ENCODE data around the gene AVPR2. TPM values are rescaled to one million over a fixed set of nuclear protein-coding genes. Genes with fewer than 3 reads are reported as not detected.

Gene AVPR2
- total and polyA plus RNA-seq, 7 experiments from 2014 or later, result 0.29 TPM; not detected in 6

GRCh38 chrX:153871451-153871850 lies 33.0 kb upstream of the AVPR2 start:
- intact Hi-C loops (cut with micrococcal nuclease), result no loop called here

GRCh38 chrX:153871946-153872878 lies 32.3 kb upstream of the AVPR2 start:
- no peak overlapping the region for H3K27ac ChIP-seq (ENCODE audit: low read depth, low read length)
- H3K36me3 ChIP-seq (ENCODE audit: control insufficient read depth in 2 of 3, insufficient read depth in 3 of 3, low read length in 3 of 3), result no peaks in the 10 kb centered on the region
- no peaks in the 10 kb centered on the region for H3K4me1 ChIP-seq (ENCODE audit: control insufficient read depth in 2 of 2, insufficient read depth in 2 of 2, low read length in 2 of 2)
- no peak overlapping the region for H3K4me3 Mint-ChIP-seq
- no peak overlapping the region for H3K4me3 ChIP-seq (ENCODE audit: low read length)
- ChIA-PET POLR2A (no interaction called here), CTCF (interaction anchor here (0.6 kb wide), 1 partner anchor 105 kb away, joined by 3 read pairs; no protein-coding TSS in a partner anchor)
- H3K9me3 ChIP-seq (ENCODE audit: control insufficient read depth in 2 of 3, low read length in 3 of 3), result no peaks in the 10 kb centered on the region
- H3K36me3 Mint-ChIP-seq, result peaks cover 0 to 5% (median 0%) of the 10 kb centered on the region in 5 donors
- H3K27ac Mint-ChIP-seq, result no peak overlapping the region
- H3K9me3 Mint-ChIP-seq, result peaks cover 0 to 3% (median 0%) of the 10 kb centered on the region in 11 donors
- no peaks in the 10 kb centered on the region for H3K27me3 ChIP-seq (ENCODE audit: control insufficient read depth in 2 of 2, insufficient read depth in 2 of 2, low read length in 2 of 2)
- intact Hi-C loops (cut with micrococcal nuclease), result no loop called here
- ATAC-seq (no peak), DNase-seq (no peak)
- peaks cover 0 to 11% (median 3%) of the 10 kb centered on the region in 7 donors for H3K4me1 Mint-ChIP-seq
- peaks cover 0 to 11% (median 4%) of the 10 kb centered on the region in 5 donors for H3K27me3 Mint-ChIP-seq

More at GRCh38 chrX:153871451-153871850, 33.0 kb upstream of the AVPR2 start:
- Histone ChIP-seq H3K4me1 (ENCODE audit: control insufficient read depth in 2 of 2, insufficient read depth in 2 of 2, low read length in 2 of 2) (no peaks in the 10 kb centered on the region), H3K36me3 (ENCODE audit: control insufficient read depth in 2 of 3, insufficient read depth in 3 of 3, low read length in 3 of 3) (no peaks in the 10 kb centered on the region), H3K4me3 (ENCODE audit: low read length) (no peak overlapping the region), H3K27ac (ENCODE audit: low read depth, low read length) (no peak overlapping the region), H3K27me3 (ENCODE audit: control insufficient read depth in 2 of 2, insufficient read depth in 2 of 2, low read length in 2 of 2) (no peaks in the 10 kb centered on the region), H3K9me3 (ENCODE audit: control insufficient read depth in 2 of 3, low read length in 3 of 3) (no peaks in the 10 kb centered on the region)
- no peak overlapping the region for H3K27ac Mint-ChIP-seq
- ChIA-PET CTCF (interaction anchor here (0.6 kb wide), 1 partner anchor 104 kb away, joined by 3 read pairs; no protein-coding TSS in a partner anchor), POLR2A (no interaction called here)
- H3K9me3 Mint-ChIP-seq, result peaks cover 0 to 3% (median 0%) of the 10 kb centered on the region in 11 donors
- H3K36me3 Mint-ChIP-seq, result peaks cover 0 to 5% (median 0%) of the 10 kb centered on the region in 5 donors
- ATAC-seq (no peak), DNase-seq (no peak)
- peaks cover 0 to 11% (median 4%) of the 10 kb centered on the region in 5 donors for H3K27me3 Mint-ChIP-seq
- no peak overlapping the region for H3K4me3 Mint-ChIP-seq
- peaks cover 0 to 11% (median 3%) of the 10 kb centered on the region in 7 donors for H3K4me1 Mint-ChIP-seq

- intact Hi-C loops (cut with micrococcal nuclease), result no loop called here
- H3K27ac ChIP-seq (ENCODE audit: low read depth, low read length), result no peak overlapping the region
- Mint-ChIP-seq H3K27me3 (peaks cover 0 to 11% (median 6%) of the 10 kb centered on the region in 5 donors), H3K36me3 (peaks cover 0 to 5% (median 0%) of the 10 kb centered on the region in 5 donors), H3K9me3 (peaks cover 0 to 3% (median 0%) of the 10 kb centered on the region in 11 donors), H3K27ac (peak overlapping the region in 1 of 9 donors; percentile 33), H3K4me3 (no peak overlapping the region), H3K4me1 (peaks cover 0 to 16% (median 12%) of the 10 kb centered on the region in 7 donors)
- no peaks in the 10 kb centered on the region for H3K36me3 ChIP-seq (ENCODE audit: control insufficient read depth in 2 of 3, insufficient read depth in 3 of 3, low read length in 3 of 3)
- H3K27me3 ChIP-seq (ENCODE audit: control insufficient read depth in 2 of 2, insufficient read depth in 2 of 2, low read length in 2 of 2), result no peaks in the 10 kb centered on the region
- H3K4me1 ChIP-seq (ENCODE audit: control insufficient read depth in 2 of 2, insufficient read depth in 2 of 2, low read length in 2 of 2), result peaks cover 0 to 1% of the 10 kb centered on the region in 2 donors
- DNase-seq (no peak), ATAC-seq (no peak)
- CTCF ChIA-PET, result no interaction called here
- POLR2A ChIA-PET, result no interaction called here
- H3K9me3 ChIP-seq (ENCODE audit: control insufficient read depth in 2 of 3, low read length in 3 of 3), result no peaks in the 10 kb centered on the region
- no peak overlapping the region for H3K4me3 ChIP-seq (ENCODE audit: low read length)
These were observed 31.0 kb upstream of the AVPR2 start for GRCh38 chrX:153873282-153874084.

- H3K9me3 Mint-ChIP-seq, result peaks cover 0 to 3% (median 0%) of the 10 kb centered on the region in 11 donors
- DNase-seq, result no peak
- POLR2A ChIA-PET, result no interaction called here
- no peaks in the 10 kb centered on the region for H3K36me3 ChIP-seq (ENCODE audit: control insufficient read depth in 2 of 3, insufficient read depth in 3 of 3, low read length in 3 of 3)
- H3K4me3 Mint-ChIP-seq, result no peak overlapping the region
- peaks cover 3 to 21% (median 18%) of the 10 kb centered on the region in 7 donors for H3K4me1 Mint-ChIP-seq
- peaks cover 0 to 4% of the 10 kb centered on the region in 2 donors for H3K4me1 ChIP-seq (ENCODE audit: control insufficient read depth in 2 of 2, insufficient read depth in 2 of 2, low read length in 2 of 2)
- H3K27me3 ChIP-seq (ENCODE audit: control insufficient read depth in 2 of 2, insufficient read depth in 2 of 2, low read length in 2 of 2), result no peaks in the 10 kb centered on the region
- CTCF ChIA-PET, result interaction anchor here (0.6 kb wide), 1 partner anchor 24 kb away, joined by 4 read pairs; no protein-coding TSS in a partner anchor
- H3K27ac ChIP-seq (ENCODE audit: low read depth, low read length), result no peak overlapping the region
- no peaks in the 10 kb centered on the region for H3K9me3 ChIP-seq (ENCODE audit: control insufficient read depth in 2 of 3, low read length in 3 of 3)
- peaks cover 0 to 14% (median 7%) of the 10 kb centered on the region in 5 donors for H3K27me3 Mint-ChIP-seq
- peaks cover 0 to 5% (median 0%) of the 10 kb centered on the region in 5 donors for H3K36me3 Mint-ChIP-seq
- intact Hi-C loops (cut with micrococcal nuclease), result no loop called here
- no peak overlapping the region for H3K27ac Mint-ChIP-seq
- no peak for ATAC-seq
- no peak overlapping the region for H3K4me3 ChIP-seq (ENCODE audit: low read length)
These were observed 30.4 kb upstream of the AVPR2 start for GRCh38 chrX:153874085-153874365.

- intact Hi-C loops (cut with micrococcal nuclease), result loop anchor here (1.0 to 5.0 kb wide), 3 partner anchors 42 to 80 kb away; partner anchors contain the start of genes IDH3G (in 1 of the 2), PDZD4 (in 1 of the 2) and SSR4 (in 1 of the 2)
- Histone ChIP-seq H3K4me1 (ENCODE audit: control insufficient read depth in 2 of 2, insufficient read depth in 2 of 2, low read length in 2 of 2) (peaks cover 0 to 4% of the 10 kb centered on the region in 2 donors), H3K27ac (ENCODE audit: low read depth, low read length) (no peak overlapping the region), H3K9me3 (ENCODE audit: control insufficient read depth in 2 of 3, low read length in 3 of 3) (no peaks in the 10 kb centered on the region), H3K36me3 (ENCODE audit: control insufficient read depth in 2 of 3, insufficient read depth in 3 of 3, low read length in 3 of 3) (no peaks in the 10 kb centered on the region), H3K27me3 (ENCODE audit: control insufficient read depth in 2 of 2, insufficient read depth in 2 of 2, low read length in 2 of 2) (no peaks in the 10 kb centered on the region), H3K4me3 (ENCODE audit: low read length) (no peak overlapping the region)
- POLR2A ChIA-PET, result no interaction called here
- H3K27me3 Mint-ChIP-seq, result peaks cover 0 to 18% (median 11%) of the 10 kb centered on the region in 5 donors
- H3K4me3 Mint-ChIP-seq, result peak overlapping the region in 2 of 10 donors; percentile 12 to 29
- H3K27ac Mint-ChIP-seq, result peak overlapping the region in 1 of 9 donors; percentile 42
- H3K9me3 Mint-ChIP-seq, result peaks cover 0 to 3% (median 0%) of the 10 kb centered on the region in 11 donors
- CTCF ChIA-PET, result interaction anchor here (0.6 kb wide), 1 partner anchor 23 kb away, joined by 4 read pairs; no protein-coding TSS in a partner anchor
- ATAC-seq (no peak), DNase-seq (no peak)
- peaks cover 7 to 24% (median 20%) of the 10 kb centered on the region in 7 donors for H3K4me1 Mint-ChIP-seq
- peaks cover 0 to 5% (median 0%) of the 10 kb centered on the region in 5 donors for H3K36me3 Mint-ChIP-seq
These were observed 29.9 kb upstream of the AVPR2 start for GRCh38 chrX:153874366-153875125.
